ENCODE results near the gene LIX1. TPM values are rescaled to one million over a fixed set of nuclear protein-coding genes. Genes with fewer than 3 reads are reported as not detected.

The LIX1 gene
- polyA plus RNA-seq, 1 donor from 2014 or later: 1.9 TPM

DNA sequence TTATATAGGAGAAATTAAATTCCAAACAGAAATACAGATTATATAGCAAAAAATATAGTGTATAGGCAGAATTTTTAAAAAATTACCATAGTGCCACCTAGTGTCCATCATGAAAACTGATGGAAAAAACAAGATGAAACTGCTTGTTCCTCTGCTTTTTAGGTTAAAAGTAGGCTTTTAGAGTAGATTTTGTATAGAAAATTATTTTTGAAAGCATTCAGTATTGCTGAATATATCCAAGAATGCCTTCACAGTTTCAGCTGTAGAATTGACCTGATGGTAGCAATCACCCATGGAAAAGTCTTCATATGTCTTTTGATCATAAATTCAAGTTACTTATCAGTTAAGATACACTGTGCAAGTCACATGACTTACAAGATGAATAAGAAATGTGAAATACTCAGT, 21.0 kb upstream of the LIX1 start:
- no peak overlapping the region for H3K4me3 ChIP-seq (ENCODE audit: low read length)
- H3K36me3 ChIP-seq (ENCODE audit: insufficient read depth, low read length): peaks cover 10% of the 10 kb centered on the region
- H3K9me2 ChIP-seq (ENCODE audit: insufficient read depth, low read length): no peaks in the 10 kb centered on the region
- no peaks in the 10 kb centered on the region for H3K79me2 ChIP-seq (replicated peaks; ENCODE audit: insufficient read depth, low read length)
- H3K9me3 ChIP-seq (ENCODE audit: low read length): no peaks in the 10 kb centered on the region
- no peaks in the 10 kb centered on the region for H3F3A ChIP-seq (ENCODE audit: insufficient read depth, low read length, poor library complexity, severe bottlenecking)
- no peak for TF ChIP-seq POLR2AphosphoS5 (IDR thresholded peaks at IDR 0.05)
- TF ChIP-seq, protein P1, sequence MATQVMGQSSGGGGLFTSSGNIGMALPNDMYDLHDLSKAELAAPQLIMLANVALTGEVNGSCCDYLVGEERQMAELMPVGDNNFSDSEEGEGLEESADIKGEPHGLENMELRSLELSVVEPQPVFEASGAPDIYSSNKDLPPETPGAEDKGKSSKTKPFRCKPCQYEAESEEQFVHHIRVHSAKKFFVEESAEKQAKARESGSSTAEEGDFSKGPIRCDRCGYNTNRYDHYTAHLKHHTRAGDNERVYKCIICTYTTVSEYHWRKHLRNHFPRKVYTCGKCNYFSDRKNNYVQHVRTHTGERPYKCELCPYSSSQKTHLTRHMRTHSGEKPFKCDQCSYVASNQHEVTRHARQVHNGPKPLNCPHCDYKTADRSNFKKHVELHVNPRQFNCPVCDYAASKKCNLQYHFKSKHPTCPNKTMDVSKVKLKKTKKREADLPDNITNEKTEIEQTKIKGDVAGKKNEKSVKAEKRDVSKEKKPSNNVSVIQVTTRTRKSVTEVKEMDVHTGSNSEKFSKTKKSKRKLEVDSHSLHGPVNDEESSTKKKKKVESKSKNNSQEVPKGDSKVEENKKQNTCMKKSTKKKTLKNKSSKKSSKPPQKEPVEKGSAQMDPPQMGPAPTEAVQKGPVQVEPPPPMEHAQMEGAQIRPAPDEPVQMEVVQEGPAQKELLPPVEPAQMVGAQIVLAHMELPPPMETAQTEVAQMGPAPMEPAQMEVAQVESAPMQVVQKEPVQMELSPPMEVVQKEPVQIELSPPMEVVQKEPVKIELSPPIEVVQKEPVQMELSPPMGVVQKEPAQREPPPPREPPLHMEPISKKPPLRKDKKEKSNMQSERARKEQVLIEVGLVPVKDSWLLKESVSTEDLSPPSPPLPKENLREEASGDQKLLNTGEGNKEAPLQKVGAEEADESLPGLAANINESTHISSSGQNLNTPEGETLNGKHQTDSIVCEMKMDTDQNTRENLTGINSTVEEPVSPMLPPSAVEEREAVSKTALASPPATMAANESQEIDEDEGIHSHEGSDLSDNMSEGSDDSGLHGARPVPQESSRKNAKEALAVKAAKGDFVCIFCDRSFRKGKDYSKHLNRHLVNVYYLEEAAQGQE (IDR thresholded peaks at IDR 0.05; ENCODE audit: borderline replicate concordance): no peak
- TF ChIP-seq SMC3 (conservative IDR thresholded peaks at IDR 0.05; ENCODE audit: poor library complexity): peak; percentile 76
- peak; percentile 68 for TF ChIP-seq RAD21 (conservative IDR thresholded peaks at IDR 0.05)
- peak; percentile 67 for TF ChIP-seq CTCF (IDR thresholded peaks at IDR 0.05; ENCODE audit: poor library complexity, severe bottlenecking)
- H2AFZ ChIP-seq (ENCODE audit: low read depth, low read length): no peak overlapping the region
- no peak overlapping the region for H3K4me2 ChIP-seq (ENCODE audit: low read length)
- H3K9ac ChIP-seq (ENCODE audit: low read length): no peak overlapping the region
- H4K20me1 ChIP-seq (ENCODE audit: insufficient read depth): no peaks in the 10 kb centered on the region
- H3K27me3 ChIP-seq (ENCODE audit: insufficient read depth, low read depth, low read length): no peaks in the 10 kb centered on the region
- no peak overlapping the region for H3K27ac ChIP-seq (ENCODE audit: low read length)

- no peak overlapping the region for H2AFZ ChIP-seq (ENCODE audit: low read depth, low read length)
- no peak overlapping the region for H3K4me3 ChIP-seq (ENCODE audit: low read length)
- H3K4me2 ChIP-seq (ENCODE audit: low read length): no peak overlapping the region
- H3F3A ChIP-seq (ENCODE audit: insufficient read depth, low read length, poor library complexity, severe bottlenecking): no peaks in the 10 kb centered on the region
- no peak overlapping the region for H3K27ac ChIP-seq (ENCODE audit: low read length)
- TF ChIP-seq SMC3 (conservative IDR thresholded peaks at IDR 0.05; ENCODE audit: poor library complexity): peak; percentile 94
- peak; percentile 94 for TF ChIP-seq CTCF (IDR thresholded peaks at IDR 0.05; ENCODE audit: poor library complexity, severe bottlenecking)
- no peak for TF ChIP-seq TAF1 (IDR thresholded peaks at IDR 0.05; ENCODE audit: low read depth)
- TF ChIP-seq EP300 (conservative IDR thresholded peaks at IDR 0.05; ENCODE audit: poor library complexity, severe bottlenecking): no peak
- TF ChIP-seq RAD21 (conservative IDR thresholded peaks at IDR 0.05): peak; percentile 94
- no peak for TF ChIP-seq MXI1 (conservative IDR thresholded peaks at IDR 0.05; ENCODE audit: poor library complexity, severe bottlenecking)
- H3K9ac ChIP-seq (ENCODE audit: low read length): no peak overlapping the region
- H3K9me2 ChIP-seq (ENCODE audit: insufficient read depth, low read length): no peaks in the 10 kb centered on the region
- no peaks in the 10 kb centered on the region for H3K79me2 ChIP-seq (replicated peaks; ENCODE audit: insufficient read depth, low read length)
- peaks cover 1% of the 10 kb centered on the region for H3K9me3 ChIP-seq (ENCODE audit: low read length)
- peaks cover 7% of the 10 kb centered on the region for H3K36me3 ChIP-seq (ENCODE audit: insufficient read depth, low read length)
- H3K27me3 ChIP-seq (ENCODE audit: insufficient read depth, low read depth, low read length): no peaks in the 10 kb centered on the region
- H4K20me1 ChIP-seq (ENCODE audit: insufficient read depth): no peaks in the 10 kb centered on the region
Observed at GRCh38 chr5:97162045-97162444, 19.6 kb upstream of the LIX1 start.

All from neural cell (in vitro differentiated cells).